HG03439 (cell line): ENCODE measurements around the gene NR1H2.
"Not testable (repeated sequence)": the region's sequence is repeated elsewhere in the genome, so short reads cannot be mapped to it uniquely, and the experiment has no call there.

Source experiments
- ATAC-seq: cut with Tn5 transposase; IDR thresholded peaks from one replicate; pipeline ENCODE4 v1.9.1; 2021; ENCODE audit warnings: mild to moderate bottlenecking, moderate library complexity; ENCODE audit not compliant: unreplicated experiment

NR1H2 gene

DNA sequence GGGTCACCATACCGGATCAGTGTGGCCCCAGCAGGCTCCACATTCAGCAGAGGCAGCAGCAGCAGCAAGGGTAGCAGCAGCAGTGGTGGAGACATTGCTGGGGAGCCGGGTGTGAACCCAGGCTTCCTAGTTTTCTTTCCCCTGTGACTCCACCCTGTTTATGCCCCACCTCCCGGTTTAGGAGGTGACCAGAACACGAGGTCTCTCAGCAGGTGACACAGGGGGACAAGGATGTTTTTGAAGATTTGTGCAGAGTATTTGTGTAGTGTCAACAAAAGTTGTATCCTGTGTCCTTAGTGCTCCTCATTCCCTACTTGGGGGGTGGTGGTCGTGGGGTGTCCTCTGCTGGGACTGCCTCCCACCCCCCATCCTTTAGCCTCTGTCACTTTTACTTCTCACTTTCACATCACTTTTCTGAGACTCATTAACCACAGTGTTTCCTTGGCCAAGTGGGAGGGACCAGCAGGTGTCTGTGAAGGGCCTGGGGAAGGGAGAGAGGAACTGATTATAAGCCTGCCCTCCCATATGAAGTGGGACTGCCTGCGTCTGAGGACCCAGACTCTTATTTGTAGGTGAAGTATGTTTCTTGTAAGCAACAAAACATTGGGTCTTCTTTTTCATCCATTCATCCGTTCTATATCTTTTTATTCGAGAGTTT is 31.5 kb upstream of the NR1H2 start:
- ATAC-seq = peak; percentile 44

DNA sequence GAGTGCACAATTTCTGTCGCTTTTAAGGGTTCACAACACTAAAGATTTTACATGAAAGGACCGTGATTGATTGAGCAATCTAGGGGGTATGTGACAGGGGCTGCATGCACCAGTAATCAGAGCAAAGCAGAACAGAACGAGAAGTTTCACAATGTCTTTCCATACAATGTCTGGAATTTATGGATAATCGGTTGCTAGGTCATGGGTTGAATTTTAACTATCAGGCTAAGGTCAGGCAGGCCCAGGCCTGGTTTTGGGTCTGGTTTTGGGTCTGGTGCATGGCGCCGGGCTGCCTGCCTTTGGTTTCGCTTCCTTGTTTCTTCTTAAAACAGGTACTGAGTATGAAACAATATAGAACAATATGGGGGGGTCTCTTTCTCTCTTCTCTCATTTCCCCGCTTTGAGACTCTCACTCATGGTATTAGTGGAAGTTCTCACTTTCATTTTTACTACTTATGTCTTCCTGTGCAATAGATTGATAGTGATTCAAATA is 29.1 kb upstream of the NR1H2 start:
- not testable (repeated sequence) for ATAC-seq

- ATAC-seq = no peak
Observed at GRCh38 chr19:50349277-50350057, 26.8 kb upstream of the NR1H2 start.

DNA sequence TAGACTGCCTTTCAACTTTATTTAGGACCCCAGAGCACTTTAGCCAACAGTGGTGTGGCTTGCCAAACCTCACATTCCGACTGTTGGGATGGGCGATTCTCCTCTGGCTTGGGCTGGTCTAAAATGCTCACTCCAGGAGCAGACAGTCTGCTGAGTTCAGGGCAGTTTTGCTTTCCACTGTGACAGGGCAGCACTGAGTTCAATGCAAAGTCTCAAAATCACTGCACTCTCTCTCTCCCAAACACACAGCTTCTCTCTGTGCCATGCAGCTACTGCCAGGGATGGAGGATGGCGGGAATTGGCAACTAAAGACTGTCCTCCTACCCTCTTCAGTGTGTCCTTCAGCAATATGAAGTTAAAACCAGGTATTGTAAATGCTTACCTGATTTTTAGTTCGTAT is 24.0 kb upstream of the NR1H2 start:
- ATAC-seq = no peak

- ATAC-seq = not testable (repeated sequence)
Observed at GRCh38 chr19:50353487-50353880, 22.8 kb upstream of the NR1H2 start.

DNA sequence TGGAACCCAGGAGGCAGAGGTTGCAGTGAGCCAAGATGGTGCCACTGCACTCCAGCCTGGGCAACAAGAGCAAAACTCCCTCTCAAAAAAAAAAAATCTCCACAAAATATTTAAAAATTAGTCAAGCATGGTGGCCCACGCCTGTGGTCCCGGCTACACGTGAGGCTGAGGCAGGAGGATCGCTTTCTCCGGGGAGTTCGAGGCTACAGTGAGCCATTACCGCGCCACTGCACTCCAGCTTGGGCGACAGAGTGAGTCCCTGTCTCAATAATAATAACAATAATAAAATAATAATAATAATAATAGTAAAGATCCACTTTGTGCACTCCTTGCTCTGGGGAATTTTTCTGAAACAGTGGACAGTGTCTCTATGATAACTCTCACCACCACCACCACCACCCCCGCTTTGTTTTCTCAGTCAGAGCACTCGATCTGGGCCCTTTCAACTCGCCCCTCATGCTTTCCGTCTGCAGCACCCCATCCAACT is 19.5 kb upstream of the NR1H2 start:
- ATAC-seq = no peak

DNA sequence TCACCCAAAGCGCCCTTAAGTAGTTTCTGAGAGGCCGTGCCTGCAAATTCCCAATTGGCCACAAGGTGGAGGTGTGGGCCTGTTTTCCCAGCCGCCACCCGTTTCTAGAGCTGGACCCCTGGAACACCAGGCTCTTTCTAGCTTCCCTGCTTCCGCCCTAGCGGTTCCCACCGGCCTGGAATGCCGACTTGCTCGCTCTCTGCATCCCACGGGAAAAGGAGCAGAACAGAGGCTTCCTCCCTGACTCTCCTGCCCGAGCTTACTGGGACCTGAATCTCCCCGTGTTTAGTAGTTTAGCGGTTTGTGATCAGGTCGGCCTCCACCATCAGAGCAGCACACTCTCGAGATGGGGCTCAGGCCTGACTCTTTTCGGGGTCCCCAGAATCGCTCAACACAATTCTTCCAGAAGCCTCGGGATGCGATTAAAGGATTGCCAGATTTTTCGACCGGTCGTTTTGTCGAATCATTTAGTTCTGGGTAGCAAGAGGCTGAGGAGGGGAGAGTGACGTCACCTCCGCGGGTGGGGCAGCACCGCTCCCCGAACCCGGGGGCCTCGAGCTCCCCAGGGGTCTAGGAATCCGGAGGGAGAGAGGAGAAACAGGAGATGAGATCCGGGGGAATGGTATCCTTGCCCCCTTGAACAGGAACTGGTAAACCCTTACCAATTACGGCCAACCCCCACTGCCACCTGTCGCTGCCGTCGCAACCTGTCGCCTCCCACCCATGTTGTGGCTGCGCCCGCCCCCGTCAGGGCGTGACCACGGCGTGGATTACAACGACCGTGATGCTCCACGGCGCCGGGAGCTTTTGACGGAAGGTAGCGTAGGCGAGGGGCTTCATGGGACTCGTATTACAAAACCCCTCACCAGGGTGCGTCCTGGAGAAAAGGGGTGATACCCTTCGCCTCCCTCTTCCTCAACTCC is 18.8 kb upstream of the NR1H2 start:
- peak; percentile 55 for ATAC-seq

GRCh38 chr19:50358483-50359327 is 17.6 kb upstream of the NR1H2 start:
- ATAC-seq = no peak

DNA sequence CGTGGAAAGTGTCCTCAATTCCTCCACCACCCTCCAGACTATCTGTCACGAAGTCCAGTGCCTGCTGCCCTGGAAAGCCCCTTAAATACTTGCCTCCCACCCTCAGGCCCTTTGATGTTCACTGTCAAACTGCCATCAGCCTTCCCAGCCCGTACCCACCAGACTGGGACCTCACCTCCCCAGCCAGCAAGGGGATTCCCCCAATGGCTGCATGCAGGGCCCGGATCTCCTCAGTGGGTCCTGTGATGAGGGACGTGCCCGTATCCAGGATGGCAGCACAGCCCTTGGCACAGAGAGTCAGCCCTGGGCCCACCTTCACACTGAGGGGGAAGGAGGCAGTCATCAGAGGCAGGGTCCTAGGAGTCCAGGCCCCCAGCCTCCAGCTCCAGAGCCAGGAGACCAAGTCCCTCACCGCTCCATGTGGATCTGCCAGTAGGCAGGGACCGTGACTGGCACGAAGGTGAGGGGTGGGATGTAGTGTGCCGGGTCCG is 16.9 kb upstream of the NR1H2 start:
- ATAC-seq = no peak

DNA sequence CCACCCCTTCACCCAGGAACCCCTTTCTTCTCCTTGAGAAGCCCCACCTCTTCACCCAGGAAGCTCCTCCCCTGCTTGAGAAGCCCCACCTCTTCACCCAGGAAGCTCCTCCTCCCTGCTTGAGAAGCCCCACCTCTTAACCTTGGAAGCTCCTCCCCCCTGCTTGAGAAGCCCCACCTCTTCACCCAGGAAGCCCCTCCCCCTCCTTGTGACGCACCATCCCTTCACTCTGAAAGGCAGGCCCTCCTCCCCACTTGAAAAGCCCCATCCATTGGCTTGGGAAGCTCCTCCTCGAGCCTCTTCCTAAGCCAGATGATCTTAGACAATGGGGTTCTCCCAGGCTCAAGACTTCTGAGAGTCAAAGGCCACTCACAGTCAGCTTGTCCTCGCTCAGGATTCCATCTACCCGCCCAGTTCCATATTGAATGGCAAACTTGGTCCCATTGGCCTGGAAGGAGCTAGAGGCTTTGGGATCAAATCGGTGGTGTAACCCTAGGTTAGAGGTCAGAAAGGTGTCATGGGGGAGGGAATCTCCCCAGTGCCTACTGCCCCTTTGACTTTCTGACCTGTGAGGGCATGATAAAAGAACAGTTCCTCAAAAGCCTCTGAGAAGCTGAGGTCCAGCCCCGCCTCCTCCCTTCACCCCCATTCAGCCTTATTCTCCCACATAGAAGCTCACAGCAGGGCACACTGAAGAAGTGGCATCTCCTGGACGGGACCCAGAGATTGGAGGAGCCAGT is 14.8 kb upstream of the NR1H2 start:
- no peak for ATAC-seq

GRCh38 chr19:50362030-50362412 is 14.2 kb upstream of the NR1H2 start:
- ATAC-seq = no peak

- ATAC-seq = no peak
Observed at GRCh38 chr19:50362656-50363424, 13.4 kb upstream of the NR1H2 start.

- no peak for ATAC-seq
Observed at GRCh38 chr19:50365434-50366306, 10.6 kb upstream of the NR1H2 start, which contains the start of gene NAPSA. Gene NAPSA, minus strand, starts transcription at chr19:50365639. Its CDS starts 18 bp downstream, at chr19:50365621.

GRCh38 chr19:50368649-50369570 is 7.3 kb upstream of the NR1H2 start:
- peak; percentile 63 for ATAC-seq

GRCh38 chr19:50371914-50372475 is 4.3 kb upstream of the NR1H2 start:
- ATAC-seq = no peak

DNA sequence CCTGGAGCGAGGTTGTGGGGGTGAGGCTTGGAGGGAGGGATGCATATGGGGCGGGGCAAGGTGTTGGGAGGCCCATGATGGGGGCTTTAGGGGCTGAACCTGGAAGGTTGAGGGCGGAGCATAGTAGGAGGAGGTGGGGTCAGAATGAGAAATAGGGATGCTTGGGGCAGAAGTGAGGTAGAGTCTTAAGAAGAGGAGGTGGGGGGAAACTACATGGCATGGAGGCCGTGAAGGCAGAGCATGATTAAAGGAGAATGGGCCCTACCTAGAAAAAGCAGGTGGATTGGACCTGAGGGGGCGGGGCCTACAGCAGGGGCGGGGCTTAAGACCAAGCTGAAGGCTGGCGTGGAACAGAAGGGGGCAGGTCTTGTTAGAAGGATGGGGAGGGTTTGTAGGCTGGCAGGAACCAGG is 799 bp downstream of the NR1H2 start:
- ATAC-seq = no peak
